Activated CD8-positive, alpha-beta memory T cell treated with anti-CD3 and anti-CD28 coated beads, Interleukin-2, amount 10 ng/mL, durations not matched to agents 7 days and 5 days (primary cell): ENCODE measurements around the gene EFHD2. TPM values are rescaled to one million over a fixed set of nuclear protein-coding genes. Genes with fewer than 3 reads are reported as not detected.
"Not testable (repeated sequence)": the region's sequence is repeated elsewhere in the genome, so short reads cannot be mapped to it uniquely, and the experiment has no call there.

Experiments used
- ATAC-seq: fragments of 150-1000 bp; cut with Tn5 transposase; one replicate; pipeline ENCODE4 v1.10.0; 2021; ENCODE audit warnings: moderate library complexity
- CTCF ChIA-PET: fragments of 350-600 bp; sonication (Branson Sonifier 250); formaldehyde crosslinking; loops from one replicate; lab custom pipeline; 2021; ENCODE audit warnings: antibody characterized with exemption; lab: Charles Lee
- DNase-seq: peaks from one replicate; pipeline ENCODE4 v3.0.0-alpha.2; 2020
- H3K27ac Mint-ChIP-seq: one replicate; pipeline ENCODE4 v1.8.0; 2021; ENCODE audit warnings: mild to moderate bottlenecking, mixed read lengths
- H3K27me3 Mint-ChIP-seq: one replicate; pipeline ENCODE4 v1.8.0; 2021; ENCODE audit warnings: mixed read lengths
- H3K36me3 Mint-ChIP-seq: one replicate; pipeline ENCODE4 v1.8.0; 2021; ENCODE audit warnings: mild to moderate bottlenecking, mixed read lengths
- H3K4me1 Mint-ChIP-seq: one replicate; pipeline ENCODE4 v1.8.0; 2021; ENCODE audit warnings: mixed read lengths
- H3K4me3 Mint-ChIP-seq: one replicate; pipeline ENCODE4 v1.8.0; 2021; ENCODE audit warnings: mild to moderate bottlenecking, moderate library complexity, mixed read lengths
- H3K9me3 Mint-ChIP-seq: one replicate; pipeline ENCODE4 v1.8.0; 2022; ENCODE audit warnings: low read depth, mixed read lengths
- total RNA-seq, 2 experiments: library from RNA; stranded (reverse); gene quantifications; one replicate each; pipeline ENCODE4 v1.2.3, GENCODE V29; 2021

The EFHD2 gene
- total RNA-seq, 2 experiments from 2014 or later: 95.4 to 98.9 TPM

DNA sequence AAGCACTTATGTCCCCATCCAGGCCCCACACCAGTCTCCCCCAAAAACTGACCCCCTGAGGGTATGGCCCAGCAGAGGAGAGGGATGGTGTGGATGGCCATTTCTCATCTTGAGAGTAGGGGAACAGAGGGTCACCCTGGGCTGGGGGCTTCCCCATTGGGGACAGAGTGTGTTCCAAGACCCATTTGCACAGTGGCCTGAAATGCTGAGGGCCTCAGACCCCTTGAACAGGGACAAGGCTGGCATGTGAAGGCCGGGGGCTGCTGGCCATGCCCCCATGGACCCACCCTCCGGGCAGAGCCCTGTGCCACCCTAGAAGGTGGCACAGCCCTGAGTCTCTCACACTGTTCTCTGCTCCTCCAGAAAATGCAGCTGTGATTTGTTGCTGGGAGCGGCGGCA is 36.5 kb downstream of the EFHD2 start:
- CTCF ChIA-PET: no interaction called here
- no peak for DNase-seq
- Mint-ChIP-seq H3K4me1 (peaks cover 11% of the 10 kb centered on the region), H3K27ac (no peak overlapping the region), H3K36me3 (no peaks in the 10 kb centered on the region), H3K4me3 (no peak overlapping the region), H3K27me3 (peaks cover 7% of the 10 kb centered on the region), H3K9me3 (no peaks in the 10 kb centered on the region)
- no peak for ATAC-seq

DNA sequence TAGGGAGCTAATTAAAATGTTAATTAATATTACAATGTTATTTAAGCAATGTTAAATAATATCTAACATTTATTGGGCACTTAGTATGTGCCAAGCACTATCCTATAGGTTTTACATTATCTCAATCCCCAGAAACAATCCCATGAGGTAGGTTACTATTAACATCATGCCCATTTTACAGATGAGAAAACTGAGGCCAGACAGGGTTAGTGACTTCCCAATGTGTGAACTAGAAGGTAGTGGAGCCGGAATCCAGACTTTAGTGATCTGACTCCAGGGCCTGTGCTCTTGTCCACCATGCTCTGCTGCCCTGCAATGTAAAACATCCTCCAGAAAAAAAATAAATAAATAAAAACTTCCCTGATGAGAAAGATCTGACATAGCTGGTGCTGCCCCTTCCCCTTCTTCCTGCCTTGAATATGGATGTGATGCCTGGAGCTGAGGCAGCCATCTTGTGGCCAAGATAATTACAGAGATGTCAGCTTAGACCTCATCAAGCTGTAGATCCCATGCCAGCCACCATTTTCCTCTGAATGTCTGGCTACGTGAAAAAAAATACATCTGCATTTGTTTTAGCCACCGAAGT is 39.3 kb downstream of the EFHD2 start:
- ATAC-seq: no peak
- no peaks in the 10 kb centered on the region for H3K9me3 Mint-ChIP-seq
- CTCF ChIA-PET: interaction anchor here (0.6 to 1.5 kb wide), 3 partner anchors 14 to 1869 kb away, joined by 3 read pairs; no protein-coding TSS in a partner anchor
- H3K27me3 Mint-ChIP-seq: peaks cover 7% of the 10 kb centered on the region
- H3K36me3 Mint-ChIP-seq: no peaks in the 10 kb centered on the region
- H3K27ac Mint-ChIP-seq: no peak overlapping the region
- no peak for DNase-seq
- H3K4me1 Mint-ChIP-seq: peaks cover 11% of the 10 kb centered on the region
- H3K4me3 Mint-ChIP-seq: no peak overlapping the region

DNA sequence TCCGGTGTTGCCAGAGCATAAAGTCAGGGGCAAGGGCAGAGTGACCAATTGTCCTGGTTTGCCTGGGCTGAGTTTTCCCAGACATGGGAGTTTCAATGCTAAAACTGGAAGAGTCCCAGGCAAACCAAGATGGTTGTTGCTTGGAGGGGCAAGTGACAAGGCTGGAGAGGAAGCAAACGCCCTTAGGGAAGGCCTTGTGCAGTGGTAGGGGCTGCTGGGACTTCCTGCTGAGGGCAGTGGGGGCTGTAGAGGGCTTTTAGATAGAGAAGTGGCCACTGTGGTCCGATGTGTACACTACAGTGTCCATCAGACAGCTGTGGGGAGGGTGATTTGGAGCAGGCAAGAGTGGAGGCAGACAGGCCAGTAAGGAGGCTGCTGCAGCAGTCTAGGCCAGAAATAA is 39.9 kb downstream of the EFHD2 start:
- peaks cover 7% of the 10 kb centered on the region for H3K27me3 Mint-ChIP-seq
- no peaks in the 10 kb centered on the region for H3K36me3 Mint-ChIP-seq
- no peak overlapping the region for H3K27ac Mint-ChIP-seq
- no peaks in the 10 kb centered on the region for H3K9me3 Mint-ChIP-seq
- CTCF ChIA-PET: interaction anchor here (1.3 kb wide), 1 partner anchor 18 kb away, joined by 3 read pairs; no protein-coding TSS in a partner anchor
- DNase-seq (no peak), ATAC-seq (no peak)
- H3K4me3 Mint-ChIP-seq: no peak overlapping the region
- peaks cover 11% of the 10 kb centered on the region for H3K4me1 Mint-ChIP-seq

GRCh38 chr1:15451014-15451722 is 41.5 kb downstream of the EFHD2 start:
- Mint-ChIP-seq H3K27me3 (peaks cover 2% of the 10 kb centered on the region), H3K4me1 (no peaks in the 10 kb centered on the region), H3K27ac (no peak overlapping the region), H3K9me3 (no peaks in the 10 kb centered on the region), H3K36me3 (no peaks in the 10 kb centered on the region), H3K4me3 (no peak overlapping the region)
- CTCF ChIA-PET: no interaction called here
- ATAC-seq (no peak), DNase-seq (no peak)

DNA sequence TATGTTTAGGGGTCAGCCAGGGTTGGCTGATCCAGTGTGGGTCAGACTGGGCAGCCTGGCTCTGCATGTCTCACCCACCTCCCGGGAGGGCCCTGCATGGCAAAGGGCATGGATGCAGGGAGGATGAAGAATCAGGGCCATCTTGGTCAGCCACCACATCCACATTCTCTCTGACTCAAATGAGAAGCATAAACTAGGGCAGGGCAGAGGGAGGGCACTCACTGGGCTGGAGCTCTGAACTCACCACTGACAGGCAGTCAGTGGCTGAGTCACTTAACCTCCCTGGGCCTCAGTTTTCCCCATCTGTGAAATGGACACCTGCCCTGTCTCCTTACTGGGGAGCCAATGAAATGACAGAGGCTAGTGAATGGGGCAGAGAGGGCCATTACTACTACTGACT is 42.5 kb downstream of the EFHD2 start:
- Mint-ChIP-seq H3K27me3 (peaks cover 10% of the 10 kb centered on the region), H3K4me3 (no peak overlapping the region), H3K9me3 (no peaks in the 10 kb centered on the region), H3K4me1 (no peaks in the 10 kb centered on the region), H3K27ac (no peak overlapping the region), H3K36me3 (no peaks in the 10 kb centered on the region)
- CTCF ChIA-PET: no interaction called here
- ATAC-seq: no peak
- no peak for DNase-seq

DNA sequence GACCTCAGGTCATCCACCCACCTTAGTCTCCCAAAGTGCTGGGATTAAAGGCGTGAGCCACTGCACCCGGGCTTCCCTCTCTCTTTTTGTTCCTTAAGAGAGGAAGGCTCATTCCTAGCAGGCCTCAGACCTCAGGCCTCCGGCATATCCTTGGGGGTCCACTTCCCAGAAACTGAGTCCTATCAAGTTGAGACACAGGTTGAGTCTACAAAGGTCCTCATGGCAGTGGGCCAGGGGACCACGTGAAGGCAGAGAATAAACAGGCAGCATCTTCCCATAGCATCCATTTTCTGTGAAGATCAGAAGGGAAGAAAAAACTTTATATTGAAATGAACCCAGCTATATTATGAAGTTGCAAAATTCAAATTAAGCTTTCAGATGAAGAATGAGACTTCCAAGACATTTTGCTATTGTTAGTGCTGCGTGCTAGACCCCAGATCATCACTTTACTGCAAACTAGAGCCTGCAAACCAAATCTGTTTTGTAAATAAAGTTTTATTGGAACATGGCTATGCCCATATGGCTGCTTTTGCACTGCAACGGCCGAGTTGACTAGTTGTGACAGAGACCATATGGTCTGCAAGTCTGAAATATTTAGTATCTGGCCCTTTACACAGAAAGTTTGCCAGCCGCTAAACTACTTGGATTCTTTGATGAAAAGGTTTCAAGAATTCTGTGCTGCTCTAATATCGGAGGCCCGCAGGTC is 43.3 kb downstream of the EFHD2 start:
- peaks cover 10% of the 10 kb centered on the region for H3K27me3 Mint-ChIP-seq
- no peak for ATAC-seq
- CTCF ChIA-PET: no interaction called here

DNA sequence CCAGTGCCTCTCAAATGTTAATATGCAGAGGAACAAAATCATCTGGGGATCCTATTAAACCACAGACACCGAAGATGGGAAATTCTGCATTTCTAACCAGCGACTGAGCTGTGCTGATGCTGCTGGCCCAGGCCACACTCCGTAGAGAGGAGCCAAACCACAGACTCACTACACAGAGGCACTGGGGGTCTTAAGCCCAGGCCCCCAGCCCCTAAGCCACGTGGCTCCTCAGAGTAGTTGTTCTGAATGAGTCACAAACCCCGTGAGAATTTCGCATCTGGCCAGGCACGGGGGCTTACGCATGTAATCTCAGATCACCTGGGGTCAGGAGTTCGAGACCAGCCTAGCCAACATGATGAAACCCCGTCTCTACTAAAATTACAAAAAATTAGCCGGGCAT is 44.0 kb downstream of the EFHD2 start:
- no peaks in the 10 kb centered on the region for H3K4me1 Mint-ChIP-seq
- peaks cover 12% of the 10 kb centered on the region for H3K27me3 Mint-ChIP-seq

More for the DNA sequence above, 43.3 kb downstream of the EFHD2 start:
- no peak overlapping the region for H3K27ac Mint-ChIP-seq
- H3K4me1 Mint-ChIP-seq: no peaks in the 10 kb centered on the region
- H3K36me3 Mint-ChIP-seq: no peaks in the 10 kb centered on the region
- no peaks in the 10 kb centered on the region for H3K9me3 Mint-ChIP-seq
- no peak overlapping the region for H3K4me3 Mint-ChIP-seq
- DNase-seq: no peak

DNA sequence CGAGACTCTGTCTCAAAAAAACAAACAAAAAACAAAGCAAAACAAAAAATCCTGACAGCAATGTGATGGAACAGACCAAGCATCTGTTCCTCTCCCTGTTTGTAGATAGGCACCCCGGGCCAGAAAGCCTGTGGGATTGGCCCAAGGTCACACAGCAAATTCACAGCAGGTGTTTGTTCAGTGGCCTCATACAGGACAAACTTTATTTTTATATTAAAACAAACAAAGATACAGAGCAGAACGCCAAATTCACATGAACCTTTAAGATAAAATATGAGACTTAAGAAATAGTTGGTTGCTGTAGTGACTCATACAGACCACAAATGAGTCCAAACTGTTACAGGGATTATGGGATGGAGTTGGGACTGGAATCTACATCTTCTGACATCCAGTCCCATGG is 44.6 kb downstream of the EFHD2 start:
- no peaks in the 10 kb centered on the region for H3K36me3 Mint-ChIP-seq
- peaks cover 12% of the 10 kb centered on the region for H3K27me3 Mint-ChIP-seq
- no peak overlapping the region for H3K4me3 Mint-ChIP-seq
- H3K27ac Mint-ChIP-seq: no peak overlapping the region
- ATAC-seq (no peak), DNase-seq (no peak)
- no peaks in the 10 kb centered on the region for H3K9me3 Mint-ChIP-seq
- CTCF ChIA-PET: no interaction called here
- H3K4me1 Mint-ChIP-seq: no peaks in the 10 kb centered on the region

More for the DNA sequence above, 44.0 kb downstream of the EFHD2 start:
- H3K4me3 Mint-ChIP-seq: no peak overlapping the region
- ATAC-seq: no peak
- H3K9me3 Mint-ChIP-seq: no peaks in the 10 kb centered on the region
- H3K27ac Mint-ChIP-seq: no peak overlapping the region
- CTCF ChIA-PET: no interaction called here
- no peak for DNase-seq
- H3K36me3 Mint-ChIP-seq: no peaks in the 10 kb centered on the region

GRCh38 chr1:15455522-15455921 is 45.8 kb downstream of the EFHD2 start:
- H3K9me3 Mint-ChIP-seq: no peaks in the 10 kb centered on the region
- CTCF ChIA-PET: interaction anchor here (0.6 kb wide), 1 partner anchor 849 kb away, joined by 3 read pairs; no protein-coding TSS in a partner anchor
- no peaks in the 10 kb centered on the region for H3K4me1 Mint-ChIP-seq
- DNase-seq: no peak
- H3K4me3 Mint-ChIP-seq: no peak overlapping the region
- H3K36me3 Mint-ChIP-seq: no peaks in the 10 kb centered on the region
- H3K27me3 Mint-ChIP-seq: peaks cover 15% of the 10 kb centered on the region
- H3K27ac Mint-ChIP-seq: no peak overlapping the region
- no peak for ATAC-seq

DNA sequence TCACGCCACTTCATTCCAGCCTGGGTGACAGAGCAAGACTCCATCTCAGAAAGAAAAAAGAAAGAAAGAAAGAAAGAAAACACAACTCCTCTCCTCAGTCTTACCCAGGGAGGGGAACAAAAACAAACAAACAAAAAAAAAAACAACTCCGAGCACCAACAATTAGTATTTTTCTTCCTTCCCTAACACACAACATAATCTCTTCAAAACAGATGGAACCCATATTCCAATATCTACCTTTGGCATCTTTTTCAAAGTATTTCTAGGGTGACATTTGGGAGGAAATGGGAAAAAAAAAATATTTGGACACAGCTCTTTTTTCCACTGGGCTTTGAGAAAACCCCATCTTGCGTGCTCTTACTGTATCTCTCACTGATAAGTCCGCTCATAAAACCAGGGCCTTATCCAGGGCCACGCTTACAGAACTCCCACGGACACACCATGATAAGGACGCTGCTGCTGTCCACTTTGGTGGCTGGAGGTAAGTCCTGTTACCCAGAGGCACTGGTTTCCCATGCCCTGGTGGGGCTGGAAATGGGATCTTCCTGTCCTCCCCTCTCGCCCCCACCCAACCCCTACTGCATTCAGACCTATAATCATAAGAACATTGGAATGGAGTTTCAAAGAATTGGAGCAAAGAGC is 46.7 kb downstream of the EFHD2 start, which contains the start of gene CELA2A:
CELA2A (plus strand) TSS at position 420 of the 642 bp plus-strand sequence; CDS start at position 442, 22 bp downstream.
- CTCF ChIA-PET: no interaction called here
- ATAC-seq: no peak
- H3K9me3 Mint-ChIP-seq: no peaks in the 10 kb centered on the region

GRCh38 chr1:15457585-15457984 is 47.9 kb downstream of the EFHD2 start:
- Mint-ChIP-seq H3K36me3 (no peaks in the 10 kb centered on the region), H3K9me3 (no peaks in the 10 kb centered on the region), H3K27ac (no peak overlapping the region), H3K27me3 (peaks cover 22% of the 10 kb centered on the region), H3K4me3 (no peak overlapping the region), H3K4me1 (no peaks in the 10 kb centered on the region)
- ATAC-seq (no peak), DNase-seq (no peak)
- CTCF ChIA-PET: no interaction called here

More for the DNA sequence above, 46.7 kb downstream of the EFHD2 start, which contains the start of gene CELA2A:
- no peaks in the 10 kb centered on the region for H3K36me3 Mint-ChIP-seq
- no peak within 1 kb of the TSS for H3K4me3 Mint-ChIP-seq
- no peak for DNase-seq
- no peak within 1 kb of the TSS for H3K27ac Mint-ChIP-seq
- no peaks in the 10 kb centered on the region for H3K4me1 Mint-ChIP-seq
- peaks cover 18% of the 10 kb centered on the region for H3K27me3 Mint-ChIP-seq

DNA sequence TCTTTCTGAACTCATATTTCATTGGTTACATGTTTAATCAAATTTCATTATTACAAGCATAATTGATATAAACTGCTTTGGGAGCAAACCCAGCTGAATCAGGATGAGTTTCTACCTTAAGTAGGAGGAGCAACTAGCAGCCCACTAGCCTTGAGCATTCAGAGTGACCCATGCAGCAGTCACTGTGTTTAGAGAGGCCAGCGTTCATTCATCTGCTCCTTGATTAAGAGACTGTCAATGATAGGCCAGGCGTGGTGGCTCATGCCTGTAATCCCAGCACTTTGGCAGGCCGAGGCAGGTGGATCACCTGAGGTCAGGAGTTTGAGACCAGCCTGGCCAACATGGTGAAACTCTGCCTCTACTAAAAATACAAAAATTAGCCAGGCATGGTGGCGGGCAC is 48.7 kb downstream of the EFHD2 start:
- H3K9me3 Mint-ChIP-seq, H3K4me1 Mint-ChIP-seq, H3K36me3 Mint-ChIP-seq, H3K27ac Mint-ChIP-seq, H3K4me3 Mint-ChIP-seq, DNase-seq, ATAC-seq, CTCF ChIA-PET: not testable (repeated sequence)
- peaks cover 22% of the 10 kb centered on the region for H3K27me3 Mint-ChIP-seq
